ENCODE data around the gene KTN1.

DNA sequence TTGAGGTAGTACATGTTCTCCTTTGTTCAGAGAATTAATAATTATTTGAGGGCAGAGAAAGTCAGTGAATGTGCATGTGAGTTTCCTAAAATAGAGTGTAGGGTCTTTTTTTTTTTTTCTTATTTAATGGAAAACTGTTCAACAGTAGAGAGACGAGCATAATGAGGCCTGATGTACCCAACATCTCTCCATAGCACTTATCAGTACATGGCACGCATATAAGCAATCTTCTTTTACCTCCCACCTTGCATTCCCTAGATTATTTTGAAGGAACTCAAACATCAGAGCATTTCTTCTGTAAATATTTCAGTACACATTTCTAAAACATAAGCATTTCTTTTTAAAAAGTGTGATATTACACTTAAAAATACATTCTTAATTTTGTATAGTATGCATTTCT is 87.8 kb downstream of the KTN1 start:
- TF ChIP-seq CTCF (conservative IDR thresholded peaks at IDR 0.05; ENCODE audit: low read depth, low read length) (no peak), EZH2 (IDR thresholded peaks at IDR 0.05; ENCODE audit: borderline replicate concordance, low read depth, low read length, poor library complexity, severe bottlenecking) (no peak)

All from A673 (cell line).